ENCODE data around the gene MRO. TPM values are rescaled to one million over a fixed set of nuclear protein-coding genes. Genes with fewer than 3 reads are reported as not detected.

Gene MRO
- total and polyA plus RNA-seq, 2 of the 8 experiments (the other 6 are each of a cell fraction or from before 2014, with no cell fraction given), result 0.65 to 1.0 TPM

GRCh38 chr18:50753311-50753710 is 66.5 kb downstream of the MRO start:
- 67% methylated on average over 1 of the region's 1 CpG; no CpG with 5 or more reads in 1 of the 2 experiments for WGBS, 2 experiments (ENCODE audit: extremely low coverage in 1 of 2, insufficient coverage in 1 of 2, insufficient read length in 1 of 2, insufficient replicate concordance in 2 of 2, low coverage in 1 of 2, low lambda C conversion rate in 2 of 2, missing lambda C conversion rate in 1 of 2)
- H4K91ac ChIP-seq (replicated peaks; ENCODE audit: insufficient read length, low read length), result no peak overlapping the region
- TF ChIP-seq NRF1 (IDR thresholded peaks at IDR 0.05; ENCODE audit: low read depth, low read length), result no peak
- TF ChIP-seq POU5F1 (IDR thresholded peaks at IDR 0.05; ENCODE audit: low read depth, low read length), result no peak
- no peak for TF ChIP-seq SRF (IDR thresholded peaks at IDR 0.05; ENCODE audit: low read depth, low read length)
- TF ChIP-seq PHF8 (conservative IDR thresholded peaks at IDR 0.05; ENCODE audit: low read depth, low read length), result no peak
- no peak for TF ChIP-seq E2F6 (IDR thresholded peaks at IDR 0.05)
- TF ChIP-seq JUN (IDR thresholded peaks at IDR 0.05; ENCODE audit: low read depth, low read length), result no peak
- TF ChIP-seq RBBP5 (IDR thresholded peaks at IDR 0.05; ENCODE audit: borderline replicate concordance, low read depth, low read length), result no peak
- TF ChIP-seq BACH1 (IDR thresholded peaks at IDR 0.05; ENCODE audit: low read length), result no peak
- TF ChIP-seq RXRA (IDR thresholded peaks at IDR 0.05; ENCODE audit: insufficient read depth, low read depth, low read length), result no peak
- TF ChIP-seq KDM4A (IDR thresholded peaks at IDR 0.05; ENCODE audit: low read depth, low read length, severe bottlenecking), result no peak
- TF ChIP-seq MAX (IDR thresholded peaks at IDR 0.05), result no peak
- no peak for TF ChIP-seq KDM5A (IDR thresholded peaks at IDR 0.05; ENCODE audit: low read length)
- no peak for TF ChIP-seq ZNF274 (IDR thresholded peaks at IDR 0.05; ENCODE audit: borderline replicate concordance, extremely low read depth, low read length)
- no peak for TF ChIP-seq MAFK (IDR thresholded peaks at IDR 0.05; ENCODE audit: low read depth, low read length)

More at GRCh38 chr18:50753311-50753710, 66.5 kb downstream of the MRO start:
- H2AFZ ChIP-seq (ENCODE audit: low read length), result no peak overlapping the region
- no peaks in the 10 kb centered on the region for H3K23me2 ChIP-seq (ENCODE audit: low read depth, low read length)
- H4K5ac ChIP-seq (ENCODE audit: insufficient read length, low read depth, low read length), result no peak overlapping the region
- DNase-seq (ENCODE audit: low read depth in 1 of 2, low spot score in 2 of 2) (peak in 1 of 2 experiments; percentile 19), FAIRE-seq (no peak)
- H3K14ac ChIP-seq (ENCODE audit: insufficient read length), result no peak overlapping the region
- no peak overlapping the region for H3K4me3 ChIP-seq (ENCODE audit: extremely low read depth in 1 of 4, insufficient read depth in 2 of 4, low read depth in 3 of 4, low read length in 4 of 4)
- no peaks in the 10 kb centered on the region; a peak in 1 of 8 replicates for H3K36me3 ChIP-seq (ENCODE audit: control insufficient read depth in 2 of 4, insufficient read depth in 4 of 4, low read length in 3 of 4)
- H2BK12ac ChIP-seq (ENCODE audit: low read depth, low read length), result no peak overlapping the region
- H3K4me2 ChIP-seq (ENCODE audit: insufficient read depth in 1 of 2, low read depth in 2 of 2, low read length in 2 of 2), result no peak overlapping the region
- no peak overlapping the region for H2BK15ac ChIP-seq (ENCODE audit: low read length)
- H4K20me1 ChIP-seq (replicated peaks in 1 of 2; ENCODE audit: control insufficient read depth in 1 of 2, insufficient read depth in 2 of 2, low read length in 2 of 2), result no peaks in the 10 kb centered on the region
- H3K79me1 ChIP-seq (ENCODE audit: low read depth, low read length), result no peaks in the 10 kb centered on the region
- H3K27ac ChIP-seq (ENCODE audit: low read depth, low read length), result no peak overlapping the region
- CTCF ChIA-PET (ENCODE audit: partially characterized antibody), result interaction anchor here (1.0 to 1.3 kb wide), 2 partner anchors 67 to 90 kb away, joined by 3 read pairs; partner anchors contain the start of gene MRO
- H3K56ac ChIP-seq (replicated peaks; ENCODE audit: insufficient read length, low read depth, low read length), result no peak overlapping the region
- no peak overlapping the region for H3K18ac ChIP-seq (ENCODE audit: extremely low read depth, low read length)
- H3K79me2 ChIP-seq (ENCODE audit: control insufficient read depth in 1 of 2, insufficient read depth in 2 of 2, low read length in 2 of 2), result no peaks in the 10 kb centered on the region
- no peak overlapping the region for H4K8ac ChIP-seq (ENCODE audit: extremely low read depth, insufficient read depth, low read length)
- H2BK20ac ChIP-seq (ENCODE audit: low read length), result no peak overlapping the region
- H3K9ac ChIP-seq (replicated peaks in 1 of 4; ENCODE audit: extremely low read depth in 1 of 4, low read depth in 3 of 4, low read length in 3 of 4), result no peak overlapping the region
- no peak overlapping the region for H3K23ac ChIP-seq (ENCODE audit: insufficient read length)
- POLR2A ChIA-PET (ENCODE audit: partially characterized antibody), result no interaction called here
- H2BK5ac ChIP-seq (ENCODE audit: low read depth, low read length), result no peak overlapping the region
- no peaks in the 10 kb centered on the region for H3K27me3 ChIP-seq (replicated peaks in 1 of 4; ENCODE audit: control insufficient read depth in 3 of 4, extremely low read depth in 1 of 4, insufficient read depth in 3 of 4, low read length in 3 of 4)
- no peaks in the 10 kb centered on the region for H3K9me3 ChIP-seq (ENCODE audit: insufficient read depth in 2 of 2, low read depth in 1 of 2, low read length in 1 of 2)
- H3K4ac ChIP-seq (replicated peaks; ENCODE audit: insufficient read length, low read depth, low read length), result no peak overlapping the region
- H2AK5ac ChIP-seq (ENCODE audit: low read depth, low read length), result no peak overlapping the region
- H2BK120ac ChIP-seq (replicated peaks; ENCODE audit: low read depth, low read length), result no peak overlapping the region
- peaks cover 3 to 14% (median 12%) of the 10 kb centered on the region in 4 experiments; a peak in 5 of 7 replicates for H3K4me1 ChIP-seq (replicated peaks in 1 of 4; ENCODE audit: control insufficient read depth in 3 of 4, insufficient read depth in 4 of 4, low read length in 3 of 4)
